Gastroesophageal sphincter (tissue), 3 donors: ENCODE results near the gene LSM4.

ENCODE experiments used
- EP300 ChIP-seq: sonication (generic); formaldehyde crosslinking; IDR thresholded peaks from one replicate; pipeline ENCODE4 v1.6.1; 2017; ENCODE audit warnings: antibody characterized with exemption, mild to moderate bottlenecking
- POLR2A ChIP-seq, 2 donors: fragments of 450-650 bp; IDR thresholded peaks; one replicate each; pipeline ENCODE4 v1.6.1; 2017; ENCODE audit warnings: antibody characterized with exemption in 2 of 2, mild to moderate bottlenecking in 2 of 2, moderate library complexity in 1 of 2
- POLR2AphosphoS5 ChIP-seq: sonication (generic); formaldehyde crosslinking; IDR thresholded peaks from one replicate; pipeline ENCODE4 v1.6.1; 2017; ENCODE audit warnings: antibody characterized with exemption
- TF ChIP-seq, protein P1 (sequence below), 4 experiments: fragments of 200-600 bp in 2 of 4; fragments of 450-650 bp in 2 of 4; sonication (generic) in 1 of 4; IDR thresholded peaks; one replicate each; pipeline ENCODE4 v1.5.1; 2017 to 2019; ENCODE audit warnings: antibody characterized with exemption in 4 of 4, mild to moderate bottlenecking in 2 of 4, moderate library complexity in 2 of 4

DNA sequence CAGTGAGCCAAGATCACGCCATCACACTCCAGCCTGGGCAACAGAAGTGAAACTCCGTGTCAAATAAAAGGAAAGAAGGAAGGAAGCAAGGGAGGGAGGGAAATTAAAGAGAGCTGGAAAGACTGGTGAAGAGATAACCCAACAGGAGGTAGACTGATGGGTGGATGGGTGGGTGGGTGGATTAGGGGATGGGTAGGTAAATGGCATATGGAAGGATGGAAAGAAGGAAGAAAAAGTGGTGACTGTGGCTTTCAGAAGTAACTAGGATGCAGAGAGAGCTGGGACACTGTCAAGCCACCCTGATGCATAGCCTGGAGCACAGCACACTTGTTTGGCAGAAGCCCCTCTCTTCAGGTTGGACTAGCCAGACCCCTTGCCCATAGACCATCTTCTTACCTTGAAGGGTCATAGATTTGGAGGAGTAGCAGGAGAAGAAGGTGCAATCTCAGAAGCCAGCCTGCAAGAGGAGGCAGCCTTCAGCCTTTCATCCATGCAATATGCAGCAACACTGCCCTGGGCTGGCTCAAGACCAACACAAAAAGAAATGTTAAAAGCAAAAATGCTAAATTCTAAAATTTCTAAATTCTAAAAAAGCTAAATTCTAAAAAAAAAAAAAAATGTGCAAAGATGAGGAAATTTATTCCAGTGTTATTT is 53.7 kb downstream of the LSM4 start:
- TF ChIP-seq, protein P1, sequence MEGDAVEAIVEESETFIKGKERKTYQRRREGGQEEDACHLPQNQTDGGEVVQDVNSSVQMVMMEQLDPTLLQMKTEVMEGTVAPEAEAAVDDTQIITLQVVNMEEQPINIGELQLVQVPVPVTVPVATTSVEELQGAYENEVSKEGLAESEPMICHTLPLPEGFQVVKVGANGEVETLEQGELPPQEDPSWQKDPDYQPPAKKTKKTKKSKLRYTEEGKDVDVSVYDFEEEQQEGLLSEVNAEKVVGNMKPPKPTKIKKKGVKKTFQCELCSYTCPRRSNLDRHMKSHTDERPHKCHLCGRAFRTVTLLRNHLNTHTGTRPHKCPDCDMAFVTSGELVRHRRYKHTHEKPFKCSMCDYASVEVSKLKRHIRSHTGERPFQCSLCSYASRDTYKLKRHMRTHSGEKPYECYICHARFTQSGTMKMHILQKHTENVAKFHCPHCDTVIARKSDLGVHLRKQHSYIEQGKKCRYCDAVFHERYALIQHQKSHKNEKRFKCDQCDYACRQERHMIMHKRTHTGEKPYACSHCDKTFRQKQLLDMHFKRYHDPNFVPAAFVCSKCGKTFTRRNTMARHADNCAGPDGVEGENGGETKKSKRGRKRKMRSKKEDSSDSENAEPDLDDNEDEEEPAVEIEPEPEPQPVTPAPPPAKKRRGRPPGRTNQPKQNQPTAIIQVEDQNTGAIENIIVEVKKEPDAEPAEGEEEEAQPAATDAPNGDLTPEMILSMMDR (IDR thresholded peaks at IDR 0.05), result no peak
- no peak for TF ChIP-seq POLR2A (IDR thresholded peaks at IDR 0.05)
- no peak for TF ChIP-seq EP300
- no peak for TF ChIP-seq POLR2AphosphoS5
